Stimulated activated CD8-positive, alpha-beta memory T cell treated with anti-CD3 and anti-CD28 coated beads, Interleukin-12 subunit alpha, Interleukin-12 subunit beta, amount 100 ng/mL, for 1 hour (primary cell): Measurements from ENCODE around the gene NME7.
"Not testable (repeated sequence)": the region's sequence is repeated elsewhere in the genome, so short reads cannot be mapped to it uniquely, and the experiment has no call there.

ENCODE experiments used
- DNase-seq: peaks from one replicate; pipeline ENCODE4 v3.0.0-alpha.2; 2020; ENCODE audit warnings: low read depth

The NME7 gene

DNA sequence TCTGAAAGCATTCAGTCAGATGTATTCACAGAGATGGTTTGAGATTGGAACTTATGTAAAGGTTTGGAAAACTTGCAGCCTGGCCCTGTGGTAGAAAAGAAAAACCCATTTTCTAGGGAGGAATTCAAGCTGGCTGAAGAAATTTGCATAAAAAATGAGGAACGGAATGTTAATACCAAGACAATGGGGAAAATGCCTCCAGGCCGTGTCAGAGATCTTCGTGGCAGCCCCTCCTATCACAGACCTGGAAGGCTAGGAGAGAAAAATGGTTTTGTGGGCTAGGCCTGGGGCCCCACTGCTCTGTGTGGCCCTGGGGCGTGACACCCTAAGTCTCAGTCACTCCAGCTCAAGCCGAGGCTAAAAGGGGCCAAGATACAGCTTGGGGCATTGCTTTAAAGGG is 26.7 kb downstream of the NME7 start:
- no peak for DNase-seq

DNA sequence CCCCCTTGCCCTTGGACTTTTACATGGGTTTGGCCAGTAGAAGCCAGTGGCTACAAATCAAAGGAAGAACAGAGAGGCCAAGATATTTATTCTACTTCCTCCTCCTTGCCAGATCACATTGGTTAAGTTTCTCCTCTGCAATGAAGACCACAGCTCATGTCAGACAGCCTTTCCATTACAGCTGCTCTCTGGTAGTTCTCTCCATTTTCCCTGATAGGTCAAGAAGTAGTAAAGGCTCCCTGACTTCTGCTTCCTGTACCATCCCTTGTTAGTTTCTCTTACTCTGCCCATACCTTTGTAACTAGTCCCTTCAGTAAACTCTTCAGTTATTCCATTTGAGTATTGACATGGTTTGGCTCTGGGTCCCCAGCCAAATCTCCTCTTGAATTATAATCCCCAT is 27.8 kb downstream of the NME7 start:
- DNase-seq: no peak

DNA sequence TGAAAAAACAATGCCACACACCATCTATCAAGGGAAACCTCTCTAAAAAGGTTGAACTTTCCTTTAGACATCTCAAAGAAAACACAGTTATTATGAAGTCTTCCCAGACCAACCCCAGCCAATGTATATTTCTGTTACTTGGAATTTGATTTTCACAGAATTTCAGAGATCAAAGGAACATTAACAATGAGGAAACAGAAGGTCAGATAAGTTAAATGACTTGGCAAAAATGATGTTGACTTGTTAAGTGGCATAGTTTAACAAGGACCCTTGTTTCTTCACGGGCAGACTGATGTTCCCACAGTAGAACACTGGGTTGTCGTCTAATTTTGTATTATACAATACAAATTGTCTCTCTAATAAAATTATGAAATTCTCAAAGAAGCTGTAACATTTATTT is 29.0 kb downstream of the NME7 start:
- no peak for DNase-seq

DNA sequence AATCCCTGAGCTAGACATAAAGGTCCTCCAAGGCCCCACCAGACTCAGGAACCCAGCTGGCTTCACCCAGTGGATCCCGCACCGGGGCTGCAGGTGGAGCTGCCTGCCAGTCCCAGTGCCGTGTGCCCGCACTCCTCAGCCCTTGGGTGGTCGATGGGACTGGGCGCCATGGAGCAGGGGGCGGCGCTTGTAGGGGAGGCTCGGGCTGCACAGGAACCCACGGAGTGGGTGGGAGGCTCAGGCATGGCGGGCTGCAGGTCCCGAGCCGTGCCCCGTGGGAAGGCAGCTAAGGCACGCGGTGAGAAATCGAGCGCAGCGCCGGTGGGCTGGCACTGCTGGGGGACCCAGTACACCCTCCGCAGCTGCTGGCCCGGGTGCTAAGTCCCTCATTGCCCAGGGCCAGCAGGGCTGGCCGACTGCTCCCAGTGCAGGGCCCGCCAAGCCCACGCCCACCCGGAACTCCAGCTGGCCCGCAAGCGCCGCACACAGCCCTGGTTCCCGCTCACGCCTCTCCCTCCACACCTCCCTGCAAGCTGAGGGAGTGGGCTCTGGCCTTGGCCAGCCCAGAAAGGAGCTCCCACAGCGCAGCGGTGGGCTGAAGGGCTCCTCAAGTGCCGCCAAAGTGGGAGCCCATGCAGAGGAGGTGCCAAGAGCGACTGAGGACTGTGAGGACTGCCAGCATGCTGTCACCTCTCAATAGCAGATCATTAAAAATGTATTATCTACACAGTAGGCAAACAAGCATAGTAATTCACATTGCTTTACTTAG is 30.5 kb downstream of the NME7 start:
- not testable (repeated sequence) for DNase-seq

DNA sequence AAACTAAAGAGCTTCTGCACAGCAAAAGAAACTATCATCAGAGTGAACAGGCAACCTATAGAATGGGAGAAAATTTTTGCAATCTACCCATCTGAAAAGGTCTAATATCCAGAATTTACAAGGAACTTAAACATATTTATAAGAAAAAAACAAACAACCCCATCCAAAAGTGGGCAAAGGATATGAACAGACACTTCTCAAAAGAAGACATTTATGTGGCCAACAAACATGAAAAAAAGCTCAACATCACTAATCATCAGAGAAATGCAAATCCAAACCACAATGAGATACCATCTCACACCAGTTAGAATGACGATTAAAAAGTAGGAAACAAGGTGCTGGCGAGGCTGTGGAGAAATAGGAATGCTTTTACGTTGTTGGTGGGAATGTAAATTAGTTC is 32.9 kb downstream of the NME7 start:
- DNase-seq: not testable (repeated sequence)

DNA sequence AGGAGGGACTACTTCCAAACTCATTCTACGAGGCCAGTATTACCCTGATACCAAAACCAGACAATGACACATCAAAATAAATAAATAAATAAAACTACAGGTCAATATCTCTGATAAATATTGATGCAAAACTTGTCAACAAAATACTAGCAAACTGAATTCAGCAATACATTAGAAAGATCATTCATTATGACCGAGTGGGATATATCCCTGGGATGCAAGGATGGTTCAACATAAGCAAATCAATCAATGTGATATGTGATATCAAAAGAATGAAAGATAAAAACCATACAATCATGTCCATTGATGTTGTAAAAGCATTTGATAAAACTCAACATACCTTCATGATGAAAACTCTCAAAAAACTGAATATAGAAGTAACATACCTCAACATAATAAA is 36.7 kb downstream of the NME7 start:
- no peak for DNase-seq

DNA sequence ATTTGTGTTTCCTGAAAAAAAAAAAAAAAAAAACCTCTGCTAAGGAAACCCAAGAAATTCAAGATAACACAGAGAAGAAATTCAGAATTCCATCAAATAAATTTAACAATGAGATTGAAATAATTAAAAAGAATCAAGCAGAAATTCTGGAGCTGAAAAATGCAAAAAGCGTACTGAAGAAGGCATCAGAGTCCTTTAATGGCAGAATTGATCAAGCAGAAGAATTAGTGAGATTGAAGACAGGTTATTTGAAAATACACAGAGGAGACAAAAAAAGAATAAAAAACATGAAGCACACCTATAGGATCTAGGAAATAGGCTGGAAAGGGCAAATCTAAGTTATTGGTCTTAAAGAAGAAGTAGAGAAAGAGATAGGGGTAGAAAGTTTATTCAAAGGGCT is 38.2 kb downstream of the NME7 start:
- DNase-seq: no peak

DNA sequence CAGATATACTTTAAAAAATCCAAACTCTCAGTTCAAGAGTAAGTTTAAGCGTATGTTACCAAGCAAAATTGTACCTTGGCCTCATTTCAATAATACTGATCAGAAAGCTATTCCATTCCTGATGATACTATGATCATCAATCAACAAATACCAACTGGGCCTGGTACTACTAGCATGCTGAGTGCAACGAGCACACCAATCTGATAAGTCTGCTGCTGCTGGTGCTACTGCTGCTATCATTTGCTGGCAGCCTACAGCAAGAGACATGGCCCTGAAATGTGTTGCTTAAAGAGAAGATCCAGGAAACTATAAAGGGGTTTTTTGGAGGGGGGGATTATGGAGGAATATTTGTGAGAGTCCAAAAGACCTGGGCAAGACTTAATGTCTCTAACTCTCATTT is 39.7 kb downstream of the NME7 start:
- DNase-seq: no peak

DNA sequence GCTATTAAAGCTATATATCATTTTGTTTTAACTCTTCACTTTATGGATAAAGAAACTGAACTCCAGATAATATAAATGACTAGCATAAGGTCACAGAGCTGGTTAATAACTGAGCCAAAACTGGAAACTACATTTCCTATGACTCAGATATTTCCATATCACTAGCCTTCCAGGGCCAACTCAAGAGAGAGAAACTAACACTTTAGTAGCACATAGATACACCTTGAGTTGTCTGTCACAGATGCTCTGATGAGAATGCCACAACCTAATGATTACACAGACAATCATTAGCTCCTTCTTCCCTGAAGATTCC is 40.7 kb downstream of the NME7 start:
- no peak for DNase-seq

DNA sequence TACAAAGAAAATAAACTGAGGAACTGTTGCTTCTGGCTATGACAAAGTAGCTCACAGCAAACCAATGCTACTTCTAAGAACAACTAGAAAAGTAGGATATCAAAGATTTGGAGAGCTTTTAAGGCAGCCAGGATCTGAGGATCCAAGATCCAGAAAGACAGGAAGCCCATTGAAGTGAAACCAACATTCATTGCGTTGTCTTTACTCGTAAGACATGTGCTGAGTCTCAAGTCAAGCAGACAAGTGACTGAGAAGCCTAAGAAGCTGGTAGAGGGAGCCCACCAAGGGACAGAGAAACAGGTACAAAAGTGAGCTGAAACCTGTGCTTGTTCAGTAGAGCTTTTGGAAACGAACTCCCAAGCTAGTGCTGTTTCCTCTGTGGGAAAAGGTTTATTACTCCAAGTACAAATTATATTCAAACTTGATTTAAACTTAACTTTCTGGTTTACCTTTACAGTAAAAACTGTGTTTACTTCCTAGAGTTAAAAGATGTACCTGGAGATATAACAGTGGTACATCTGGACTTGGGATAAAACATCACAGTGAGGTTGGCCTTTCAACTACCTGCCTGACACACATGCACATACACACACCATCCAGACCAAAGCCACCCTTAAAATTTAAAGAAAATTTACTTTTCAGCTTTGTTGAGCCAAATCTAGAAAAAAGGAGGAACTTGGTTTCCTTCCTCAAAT is 41.2 kb downstream of the NME7 start:
- no peak for DNase-seq

DNA sequence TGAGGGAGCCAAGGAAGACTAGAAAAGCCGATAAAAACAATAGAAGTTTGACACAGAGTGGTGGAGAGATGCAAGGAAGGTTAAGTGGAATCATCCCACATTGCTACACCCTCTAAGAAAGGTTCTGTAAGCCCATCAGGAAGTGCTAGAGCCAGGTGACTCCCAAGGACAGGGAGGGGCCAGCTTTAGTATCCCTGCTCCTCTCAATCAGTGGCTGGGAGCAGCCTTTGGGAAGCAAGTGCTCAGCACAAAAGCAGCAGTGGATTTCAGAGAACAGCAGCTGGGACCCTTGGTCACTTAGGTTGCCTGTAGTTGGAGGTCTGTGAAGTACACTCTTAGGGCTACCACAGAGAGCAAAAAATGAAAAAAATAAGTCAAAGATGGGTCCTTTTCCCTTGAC is 42.5 kb downstream of the NME7 start:
- DNase-seq: no peak

DNA sequence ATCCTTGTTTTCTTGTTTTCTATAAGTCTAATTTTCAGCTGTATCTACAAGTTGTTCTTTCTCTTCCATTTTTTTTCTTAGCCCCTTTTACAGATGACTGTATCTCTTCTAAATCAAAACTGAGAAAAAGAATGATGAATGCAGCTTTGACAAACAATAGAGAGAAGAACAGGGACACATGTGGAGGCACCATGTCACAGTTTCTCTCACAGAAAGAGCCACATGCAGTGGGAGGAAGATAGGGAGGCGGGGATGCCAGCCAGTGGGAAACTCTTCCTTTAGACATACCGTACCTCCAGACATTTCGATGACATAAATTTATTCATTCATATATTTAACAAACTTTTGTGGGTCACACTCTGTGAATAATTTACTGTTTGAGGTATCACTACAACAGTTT is 45.5 kb downstream of the NME7 start:
- no peak for DNase-seq

DNA sequence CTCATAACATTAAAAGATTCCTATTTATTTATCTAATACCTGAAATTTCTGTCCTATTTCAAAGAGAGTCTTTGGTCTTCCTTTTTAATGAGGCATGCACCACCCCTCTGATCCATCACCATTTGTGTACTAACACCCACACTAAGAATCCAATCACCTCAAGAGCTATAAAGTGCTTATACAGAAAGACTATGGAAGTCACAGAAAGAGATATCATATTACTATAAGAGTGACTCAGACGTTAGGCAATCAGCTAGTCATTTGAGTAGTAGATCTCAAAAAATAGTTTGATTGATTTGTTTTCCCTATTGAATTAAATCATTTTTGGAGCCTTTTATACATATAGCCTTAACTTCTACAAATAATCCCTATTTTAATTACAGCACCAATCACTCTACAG is 46.1 kb downstream of the NME7 start:
- DNase-seq: no peak

DNA sequence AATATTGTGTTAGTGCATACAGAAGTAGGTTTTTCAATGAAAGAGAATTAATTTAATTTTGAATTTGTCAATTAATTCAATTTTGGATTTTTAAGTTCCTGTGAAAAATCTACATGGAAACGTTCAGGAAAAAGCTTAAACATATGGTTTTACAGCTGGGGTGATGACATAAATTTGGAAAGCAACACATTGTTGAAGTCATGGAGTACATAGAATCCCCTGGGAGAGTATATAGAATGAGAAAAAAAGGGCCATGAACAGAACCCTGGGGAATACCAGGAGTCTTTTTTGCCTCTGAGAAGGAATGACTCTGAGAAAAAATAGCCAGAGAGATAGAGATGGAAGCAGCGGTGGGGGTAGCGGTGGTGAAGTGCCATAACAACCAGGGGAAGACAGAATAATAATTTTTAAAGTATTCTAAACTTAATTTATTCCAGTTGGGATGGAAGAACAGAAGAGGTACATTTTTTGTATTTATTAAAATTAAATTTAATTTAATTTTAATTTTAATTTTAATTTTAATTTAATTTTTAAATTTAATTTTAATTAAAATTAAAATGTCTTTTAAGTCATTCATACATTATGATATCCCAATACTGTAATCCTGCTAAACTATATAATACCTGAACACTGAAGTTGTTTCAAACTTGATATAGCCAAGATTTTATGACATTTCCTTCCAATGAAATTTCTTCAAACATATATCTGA is 48.9 kb downstream of the NME7 start:
- no peak for DNase-seq

DNA sequence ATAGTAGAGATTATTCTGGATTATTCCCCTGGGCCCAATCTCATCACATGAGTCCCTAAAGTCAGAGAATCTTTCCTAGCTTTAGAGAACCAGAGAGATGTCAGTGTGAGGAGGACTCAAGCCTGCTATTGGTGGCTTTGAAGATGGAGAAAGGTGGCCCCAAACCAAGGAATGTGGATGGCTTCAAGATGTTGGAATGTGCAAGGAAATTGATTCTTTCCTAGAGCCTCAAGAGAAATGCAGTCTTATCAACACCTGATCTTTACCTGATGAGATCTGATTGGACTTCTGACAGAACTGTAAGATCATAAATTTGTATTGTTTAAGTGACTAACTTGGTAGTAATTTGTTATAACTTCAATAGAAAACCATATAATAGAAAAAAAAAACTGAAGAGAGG is 51.0 kb downstream of the NME7 start:
- no peak for DNase-seq

DNA sequence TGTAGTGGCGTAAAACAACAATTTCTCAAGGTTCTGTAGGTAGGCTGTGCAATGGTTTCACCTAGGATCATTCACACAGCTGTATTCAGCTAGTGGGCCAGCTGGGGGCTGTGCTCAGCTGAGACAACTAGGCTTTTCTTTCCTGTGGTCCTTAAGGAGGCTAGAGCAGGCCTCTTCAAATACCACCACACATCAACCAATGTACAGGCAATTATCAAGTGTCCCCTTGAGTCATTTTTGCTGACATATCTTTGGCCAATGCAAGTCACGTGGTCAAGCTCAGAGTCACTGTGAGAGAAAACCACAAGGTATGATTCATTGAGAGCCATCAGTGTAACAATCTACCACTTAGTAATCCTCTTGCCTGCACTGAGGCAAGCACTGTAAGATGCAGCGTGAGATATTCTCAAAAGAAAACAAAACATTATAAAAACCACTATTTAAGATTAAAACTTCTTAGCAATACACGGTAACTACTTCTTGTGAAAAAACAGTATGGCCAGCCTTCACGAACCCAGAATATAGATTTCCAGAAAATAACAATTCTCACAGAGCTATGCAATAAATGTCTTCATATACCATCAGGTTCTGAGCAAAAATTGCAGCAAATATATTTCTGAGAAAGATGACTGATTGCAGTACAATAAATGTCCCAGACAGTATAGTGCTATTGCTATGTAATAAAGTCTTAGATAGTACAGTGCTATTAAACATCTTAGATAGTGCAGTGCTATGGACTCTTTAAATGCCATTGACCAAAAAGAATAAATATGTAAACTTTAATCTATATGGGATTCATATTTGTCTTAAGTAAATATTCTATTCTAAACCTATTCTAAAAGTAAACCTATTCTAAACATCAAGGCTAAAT is 55.3 kb downstream of the NME7 start:
- DNase-seq: peak; percentile 19

DNA sequence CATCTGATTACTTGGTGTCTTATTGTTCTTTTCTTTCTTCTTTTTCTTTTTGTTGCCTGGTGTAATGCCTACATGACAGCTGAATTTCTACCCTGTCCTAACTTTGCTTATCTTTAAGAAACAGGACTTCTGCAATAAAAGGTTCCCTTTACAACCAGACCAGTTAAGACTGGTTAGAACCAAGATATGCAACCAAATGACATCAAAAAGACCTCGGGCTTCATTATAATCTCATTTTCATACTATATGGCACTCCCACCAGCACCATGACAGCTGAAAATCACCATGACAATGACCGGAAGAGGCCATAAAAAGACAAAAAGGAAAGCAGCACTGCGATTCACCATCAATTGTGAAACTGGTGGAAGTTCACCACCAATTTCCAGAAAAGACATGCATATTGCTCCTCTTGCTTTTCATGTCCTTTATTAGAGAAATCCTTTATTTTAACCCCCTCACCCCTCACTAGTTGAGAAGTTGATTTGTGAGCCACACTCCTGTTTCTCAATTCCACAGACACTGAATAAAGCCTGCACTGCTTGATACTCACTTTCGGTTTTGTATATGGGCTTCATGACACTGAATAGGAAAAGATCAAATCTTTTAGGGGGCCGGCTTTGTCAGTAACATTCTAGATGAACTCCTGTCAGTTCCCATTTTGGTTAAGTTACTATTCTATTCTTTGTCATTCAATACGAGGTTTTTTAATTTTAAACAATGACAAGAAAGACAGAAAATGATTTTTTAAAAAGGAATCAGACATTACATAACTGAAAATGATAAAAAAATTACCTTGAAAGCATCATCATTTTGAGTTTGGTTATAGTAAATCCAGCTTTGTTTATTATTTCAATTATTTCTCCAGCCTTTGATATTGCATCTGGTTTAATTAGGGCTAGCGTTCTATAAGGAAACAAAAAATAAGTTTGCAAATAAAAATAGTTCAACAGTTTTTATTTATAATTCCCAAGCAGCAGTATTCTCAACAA is 58.1 kb downstream of the NME7 start:
- no peak for DNase-seq

DNA sequence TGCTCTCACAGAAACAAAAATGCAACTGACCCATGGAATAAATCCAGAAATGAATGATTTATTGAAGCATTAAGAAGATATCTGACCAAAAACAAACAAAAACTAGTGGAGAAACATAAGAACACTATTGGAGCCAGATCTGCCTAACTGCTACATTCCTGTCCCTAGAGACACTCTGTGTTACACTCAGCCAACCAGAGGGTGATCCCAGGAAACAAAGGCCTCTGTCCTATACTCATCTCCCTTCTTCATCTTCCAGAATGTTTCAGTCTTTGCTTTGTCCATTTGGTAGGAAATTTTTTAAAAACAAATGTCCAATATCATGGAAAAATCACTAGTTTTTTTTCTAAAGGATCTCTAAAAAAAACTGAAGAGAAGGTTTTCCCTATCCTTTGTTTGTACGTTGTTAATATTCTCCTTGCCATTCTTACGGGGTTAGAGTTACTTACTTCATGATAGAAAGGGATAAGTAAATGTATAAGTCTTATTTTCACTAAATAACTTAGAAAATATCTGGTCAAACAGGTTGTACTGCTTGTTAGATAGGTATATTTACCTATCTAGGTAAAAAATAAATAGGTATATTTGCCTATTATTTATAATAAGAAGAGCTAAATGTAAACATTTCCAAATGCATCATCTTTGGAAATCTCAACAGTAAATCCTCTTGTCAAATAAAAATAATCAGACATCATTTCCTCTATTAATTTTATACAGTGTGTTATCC is 59.1 kb downstream of the NME7 start:
- DNase-seq: no peak

DNA sequence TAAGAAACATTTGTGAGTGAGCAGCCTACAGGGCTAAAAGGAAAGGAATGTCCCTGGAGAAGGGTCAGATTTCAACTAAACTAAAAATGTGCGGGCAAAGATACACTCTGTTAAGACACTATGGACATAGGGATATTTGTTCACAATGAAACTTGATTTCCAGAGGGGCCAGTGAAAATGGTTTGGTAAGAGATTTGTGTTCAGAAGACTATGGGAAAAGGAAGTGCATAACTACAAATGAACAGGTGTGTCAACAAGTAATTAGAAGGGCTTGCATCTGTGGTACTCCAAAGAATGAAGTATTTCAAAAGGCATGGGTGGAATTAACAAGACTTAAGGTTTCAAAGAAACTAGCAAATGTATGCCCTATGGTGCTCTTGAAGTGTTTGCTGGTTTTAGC is 60.4 kb downstream of the NME7 start:
- DNase-seq: no peak

DNA sequence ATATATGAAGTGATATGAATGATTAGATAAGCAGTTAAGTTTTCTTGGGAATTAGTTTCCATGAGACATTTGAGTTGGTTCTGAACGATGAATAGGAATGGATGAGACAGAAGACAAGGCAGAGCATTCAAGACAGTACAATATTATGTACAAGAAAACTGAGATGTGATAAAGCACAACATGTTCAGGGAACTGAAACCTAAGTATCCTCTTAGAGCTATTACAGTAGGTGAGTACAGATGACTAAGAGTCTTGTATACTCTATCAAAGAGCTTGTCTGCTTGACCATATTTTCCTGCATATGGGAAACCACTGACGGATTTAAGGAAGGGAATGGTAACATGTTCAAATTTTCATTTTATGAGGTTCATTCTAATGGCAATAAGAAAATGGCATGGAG is 61.6 kb downstream of the NME7 start:
- no peak for DNase-seq

DNA sequence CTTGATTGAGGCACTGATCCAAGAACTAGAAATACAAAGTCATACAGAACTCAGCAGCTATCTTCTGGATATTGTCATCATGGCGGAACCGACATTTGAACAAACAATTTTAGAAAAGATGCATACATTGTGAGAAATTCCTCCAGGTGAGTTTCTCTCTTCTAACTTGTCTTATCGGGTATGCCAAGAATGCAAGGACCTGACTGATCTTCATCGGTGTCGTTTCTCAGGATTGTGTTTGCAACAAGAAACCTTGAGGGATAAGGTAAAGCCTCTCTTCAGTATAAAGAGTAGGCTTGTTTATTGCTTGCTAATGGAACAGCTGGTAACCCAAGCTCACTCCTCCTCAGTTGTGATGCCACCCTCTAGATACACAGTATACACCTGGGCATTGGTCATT is 62.2 kb downstream of the NME7 start:
- no peak for DNase-seq
